ENCODE data around the gene PCDH9. TPM values are rescaled to one million over a fixed set of nuclear protein-coding genes. Genes with fewer than 3 reads are reported as not detected.

The PCDH9 gene
- total RNA-seq, 4 donors from 2014 or later, result 0.57 to 1.7 (median 0.97) TPM

DNA sequence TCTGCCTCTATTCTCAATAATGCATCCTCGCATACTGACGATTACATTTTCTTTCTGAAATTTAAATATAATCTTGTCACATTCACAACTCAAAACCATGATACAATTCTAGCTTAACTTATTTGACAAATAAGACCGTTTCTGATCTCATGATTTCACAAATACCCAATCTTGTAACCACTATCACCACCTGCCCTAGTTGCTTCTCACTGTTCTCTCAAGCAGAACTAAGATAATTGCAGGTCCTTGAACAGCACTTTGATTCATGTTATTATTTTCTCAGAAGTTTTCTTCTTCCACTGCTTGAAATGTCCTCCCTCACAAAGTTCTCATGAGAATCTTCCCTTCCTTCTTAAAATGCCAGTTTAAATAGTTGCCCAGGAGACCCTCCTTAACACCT is 211.4 kb downstream of the PCDH9 start:
- Histone ChIP-seq H3K4me1 (no peaks in the 10 kb centered on the region), H3K9me3 (no peaks in the 10 kb centered on the region), H3K27ac (no peak overlapping the region), H3K27me3 (no peaks in the 10 kb centered on the region), H3K4me3 (no peak overlapping the region), H3K36me3 (no peaks in the 10 kb centered on the region)
- TF ChIP-seq, protein P1, sequence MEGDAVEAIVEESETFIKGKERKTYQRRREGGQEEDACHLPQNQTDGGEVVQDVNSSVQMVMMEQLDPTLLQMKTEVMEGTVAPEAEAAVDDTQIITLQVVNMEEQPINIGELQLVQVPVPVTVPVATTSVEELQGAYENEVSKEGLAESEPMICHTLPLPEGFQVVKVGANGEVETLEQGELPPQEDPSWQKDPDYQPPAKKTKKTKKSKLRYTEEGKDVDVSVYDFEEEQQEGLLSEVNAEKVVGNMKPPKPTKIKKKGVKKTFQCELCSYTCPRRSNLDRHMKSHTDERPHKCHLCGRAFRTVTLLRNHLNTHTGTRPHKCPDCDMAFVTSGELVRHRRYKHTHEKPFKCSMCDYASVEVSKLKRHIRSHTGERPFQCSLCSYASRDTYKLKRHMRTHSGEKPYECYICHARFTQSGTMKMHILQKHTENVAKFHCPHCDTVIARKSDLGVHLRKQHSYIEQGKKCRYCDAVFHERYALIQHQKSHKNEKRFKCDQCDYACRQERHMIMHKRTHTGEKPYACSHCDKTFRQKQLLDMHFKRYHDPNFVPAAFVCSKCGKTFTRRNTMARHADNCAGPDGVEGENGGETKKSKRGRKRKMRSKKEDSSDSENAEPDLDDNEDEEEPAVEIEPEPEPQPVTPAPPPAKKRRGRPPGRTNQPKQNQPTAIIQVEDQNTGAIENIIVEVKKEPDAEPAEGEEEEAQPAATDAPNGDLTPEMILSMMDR (IDR thresholded peaks at IDR 0.05), result no peak
- no peak for TF ChIP-seq POLR2A (IDR thresholded peaks at IDR 0.05)
- no peak for DNase-seq

DNA sequence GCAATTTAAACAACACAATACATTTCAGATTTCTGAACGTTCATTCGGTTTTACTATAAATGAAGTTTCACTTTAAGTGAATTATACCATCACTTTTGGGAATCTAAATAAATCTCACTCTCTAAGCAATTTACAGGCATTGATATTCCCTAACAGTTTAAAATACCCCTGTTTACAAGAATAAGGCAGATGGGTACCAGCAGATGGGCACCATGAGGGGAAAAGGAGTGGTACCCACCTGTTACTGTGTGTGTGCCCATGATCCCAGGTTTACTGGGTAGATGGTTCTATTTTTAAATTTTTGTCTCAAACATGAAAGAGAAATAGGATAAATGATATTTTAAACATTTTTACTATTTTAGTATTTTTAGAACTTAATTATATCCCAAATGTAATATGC is 212.9 kb downstream of the PCDH9 start:
- no peaks in the 10 kb centered on the region for H3K27me3 ChIP-seq
- H3K36me3 ChIP-seq, result no peaks in the 10 kb centered on the region
- H3K4me3 ChIP-seq, result no peak overlapping the region
- no peak overlapping the region for H3K27ac ChIP-seq
- H3K9me3 ChIP-seq, result no peaks in the 10 kb centered on the region
- DNase-seq, result no peak
- H3K4me1 ChIP-seq, result no peaks in the 10 kb centered on the region
- TF ChIP-seq POLR2A (IDR thresholded peaks at IDR 0.05), result no peak
- TF ChIP-seq, protein P1 (IDR thresholded peaks at IDR 0.05), result no peak

DNA sequence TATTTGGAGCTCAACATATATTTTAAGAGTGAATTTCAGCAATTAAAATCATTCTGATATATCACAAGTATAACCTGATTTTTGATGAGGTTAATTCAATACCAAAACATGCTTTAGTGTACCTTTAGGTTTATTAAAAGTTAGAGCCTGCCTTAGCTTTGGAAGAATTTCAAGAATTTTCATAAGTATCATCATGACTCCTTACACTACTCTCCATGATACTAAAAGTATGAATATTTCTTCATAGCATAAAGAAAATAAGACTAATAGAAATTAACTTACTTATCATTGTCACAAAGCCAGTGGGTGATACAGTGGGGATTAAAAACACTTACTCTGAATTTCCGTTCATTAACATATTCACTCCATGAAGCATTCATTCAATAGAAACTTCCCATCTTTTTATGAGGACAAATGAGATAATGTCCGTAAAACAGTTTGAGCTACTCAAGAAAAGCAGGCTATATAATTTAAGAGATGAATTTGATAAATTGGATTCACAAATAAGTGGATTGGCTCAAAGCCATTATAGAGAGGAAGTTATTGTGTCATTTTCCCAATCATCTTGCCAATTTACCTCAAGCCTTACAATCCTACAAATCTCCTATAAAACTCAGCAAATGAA is 214.0 kb downstream of the PCDH9 start:
- Histone ChIP-seq H3K4me1 (no peaks in the 10 kb centered on the region), H3K27ac (no peak overlapping the region), H3K36me3 (no peaks in the 10 kb centered on the region), H3K4me3 (no peak overlapping the region), H3K9me3 (no peaks in the 10 kb centered on the region), H3K27me3 (no peaks in the 10 kb centered on the region)
- no peak for DNase-seq
- TF ChIP-seq, protein P1 (IDR thresholded peaks at IDR 0.05), result no peak
- TF ChIP-seq POLR2A (IDR thresholded peaks at IDR 0.05), result no peak

DNA sequence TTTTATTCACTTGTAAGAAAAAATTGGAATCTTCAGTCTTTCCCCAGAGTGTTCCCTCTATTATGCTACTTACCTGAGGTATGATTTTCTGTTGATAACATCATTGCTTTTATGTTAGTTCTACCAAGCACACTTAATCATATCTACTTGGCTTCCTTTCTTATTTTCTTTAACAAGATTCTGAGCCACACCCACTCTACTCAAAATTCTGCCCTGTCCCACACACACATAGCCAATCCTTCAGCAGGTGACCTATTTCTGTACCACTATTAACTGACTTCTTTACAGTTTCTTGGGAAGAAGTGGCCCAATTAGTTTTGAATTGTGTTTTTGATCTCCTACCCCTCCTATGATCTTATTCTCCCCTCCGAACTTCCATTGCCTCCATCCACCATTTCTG is 215.7 kb downstream of the PCDH9 start:
- TF ChIP-seq, protein P1 (IDR thresholded peaks at IDR 0.05), result no peak
- TF ChIP-seq POLR2A (IDR thresholded peaks at IDR 0.05), result no peak
- no peak for DNase-seq
- Histone ChIP-seq H3K27ac (no peak overlapping the region), H3K9me3 (no peaks in the 10 kb centered on the region), H3K4me1 (no peaks in the 10 kb centered on the region), H3K4me3 (no peak overlapping the region), H3K27me3 (no peaks in the 10 kb centered on the region), H3K36me3 (no peaks in the 10 kb centered on the region)

DNA sequence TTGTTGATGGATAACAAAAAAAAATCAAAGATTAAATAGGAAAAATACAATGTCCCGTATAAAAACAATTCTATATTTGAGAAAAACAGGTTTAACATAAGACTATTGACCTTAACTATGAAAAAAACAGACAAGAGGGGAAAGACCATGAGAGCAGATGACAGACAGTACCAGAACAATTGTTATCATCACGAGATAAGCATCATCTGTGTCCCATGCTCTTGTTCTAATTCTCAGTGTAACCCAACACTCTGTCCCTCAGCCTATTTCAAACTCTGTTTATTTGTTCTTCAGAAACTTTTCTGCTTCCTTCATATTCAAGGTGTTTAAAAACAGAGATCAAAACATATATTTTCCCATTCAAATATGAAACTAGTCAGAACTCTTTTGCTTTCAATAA is 216.4 kb downstream of the PCDH9 start:
- Histone ChIP-seq H3K4me1 (no peaks in the 10 kb centered on the region), H3K4me3 (no peak overlapping the region), H3K9me3 (no peaks in the 10 kb centered on the region), H3K27me3 (no peaks in the 10 kb centered on the region), H3K27ac (no peak overlapping the region), H3K36me3 (no peaks in the 10 kb centered on the region)
- DNase-seq, result no peak
- TF ChIP-seq, protein P1 (IDR thresholded peaks at IDR 0.05), result no peak
- no peak for TF ChIP-seq POLR2A (IDR thresholded peaks at IDR 0.05)

Data from Peyer's patch (tissue), 4 donors.